ENCODE data around the gene PPFIBP1.
A peak's percentile ranks its signal among the peaks of the same experiment; 100 is the strongest.

The PPFIBP1 gene

DNA sequence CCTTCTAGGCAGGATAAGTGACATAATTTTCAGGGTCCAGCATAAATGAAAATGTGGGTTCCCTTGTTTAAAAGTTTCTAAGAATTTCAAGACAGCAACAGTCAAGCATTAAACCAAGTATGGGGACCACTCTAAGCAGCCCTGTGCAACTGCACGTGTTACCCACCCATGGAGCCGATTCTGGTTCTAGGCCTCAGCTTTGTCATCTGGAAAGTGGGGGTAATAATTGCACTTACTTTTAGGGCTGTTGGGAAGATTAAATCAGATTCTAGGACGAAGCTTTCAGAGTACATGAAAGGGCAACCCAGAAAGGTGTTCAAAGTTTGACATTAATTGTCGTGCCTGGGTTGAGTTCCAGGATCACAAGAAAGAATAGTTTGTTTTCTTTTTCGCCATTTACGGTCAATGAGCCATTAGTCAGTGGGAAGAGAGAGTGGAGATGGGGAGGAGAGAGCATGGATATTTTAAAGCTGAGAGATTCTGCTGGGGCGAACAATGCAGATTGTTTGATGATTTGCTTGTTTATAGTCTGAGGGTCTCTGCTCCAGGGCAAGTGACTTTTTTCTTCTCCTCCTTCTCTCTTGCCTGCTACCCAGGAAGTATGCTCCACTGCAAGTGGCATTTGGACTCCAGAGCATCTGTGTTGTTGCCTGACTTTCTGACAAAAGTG is 10.7 kb upstream of the PPFIBP1 start:
- no peak for DNase-seq

DNA sequence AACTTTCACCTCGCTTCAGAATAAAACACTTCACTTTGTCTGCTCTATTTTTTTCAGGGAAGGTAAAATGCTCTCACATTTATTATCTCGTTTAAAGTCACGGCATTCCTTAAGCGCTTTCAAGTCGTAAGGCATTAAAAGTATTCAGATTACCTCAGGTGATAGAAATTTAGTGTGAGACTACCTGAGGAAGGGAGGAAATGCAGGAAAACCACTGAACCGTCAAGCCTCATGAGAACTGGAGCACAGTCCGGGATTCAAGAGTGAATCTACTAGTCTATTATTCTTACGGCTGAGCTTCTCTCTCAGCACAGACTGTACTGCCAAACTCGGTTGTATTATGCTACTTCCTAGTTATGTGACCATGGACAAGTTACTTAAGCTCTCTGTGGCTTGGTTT is 8.3 kb upstream of the PPFIBP1 start:
- no peak for DNase-seq

DNA sequence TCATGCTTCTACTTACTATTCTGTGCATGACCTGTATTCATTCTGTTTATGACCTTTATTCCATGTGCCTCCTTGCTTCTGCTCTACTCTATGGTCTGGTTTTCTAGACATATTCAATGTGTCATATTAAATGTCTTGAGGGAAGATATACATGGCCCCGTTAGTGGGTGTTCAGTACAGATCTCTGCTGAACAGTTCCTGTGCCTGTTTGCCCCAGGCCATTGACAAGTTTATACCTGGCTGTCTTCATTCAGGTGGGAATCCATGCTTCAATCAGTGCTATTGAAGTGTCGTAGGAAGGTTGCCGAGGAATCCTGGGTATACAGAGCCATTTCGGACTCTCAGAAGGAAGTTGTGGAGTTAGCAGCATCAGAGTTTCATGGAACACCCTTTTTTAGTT is 7.4 kb upstream of the PPFIBP1 start:
- DNase-seq = no peak

DNA sequence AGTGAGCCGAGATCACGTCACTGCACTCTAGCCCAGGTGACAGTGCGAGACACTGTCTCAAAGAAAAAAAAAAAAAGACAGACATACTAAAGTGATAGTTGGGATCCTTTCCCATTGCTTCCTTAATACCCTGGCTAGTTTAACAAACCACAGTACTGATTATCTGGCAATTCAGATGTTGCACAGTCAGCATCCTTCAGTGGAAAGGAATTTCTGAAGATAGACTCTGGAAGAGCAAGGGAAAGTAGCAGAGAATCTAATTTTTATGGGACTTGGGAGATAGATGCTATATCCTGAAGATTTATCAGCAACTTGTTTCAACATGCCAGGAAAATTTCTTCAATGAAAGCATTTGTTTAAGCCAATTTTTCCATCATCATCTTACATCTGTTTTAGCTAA is 6.5 kb upstream of the PPFIBP1 start:
- no peak for DNase-seq

DNA sequence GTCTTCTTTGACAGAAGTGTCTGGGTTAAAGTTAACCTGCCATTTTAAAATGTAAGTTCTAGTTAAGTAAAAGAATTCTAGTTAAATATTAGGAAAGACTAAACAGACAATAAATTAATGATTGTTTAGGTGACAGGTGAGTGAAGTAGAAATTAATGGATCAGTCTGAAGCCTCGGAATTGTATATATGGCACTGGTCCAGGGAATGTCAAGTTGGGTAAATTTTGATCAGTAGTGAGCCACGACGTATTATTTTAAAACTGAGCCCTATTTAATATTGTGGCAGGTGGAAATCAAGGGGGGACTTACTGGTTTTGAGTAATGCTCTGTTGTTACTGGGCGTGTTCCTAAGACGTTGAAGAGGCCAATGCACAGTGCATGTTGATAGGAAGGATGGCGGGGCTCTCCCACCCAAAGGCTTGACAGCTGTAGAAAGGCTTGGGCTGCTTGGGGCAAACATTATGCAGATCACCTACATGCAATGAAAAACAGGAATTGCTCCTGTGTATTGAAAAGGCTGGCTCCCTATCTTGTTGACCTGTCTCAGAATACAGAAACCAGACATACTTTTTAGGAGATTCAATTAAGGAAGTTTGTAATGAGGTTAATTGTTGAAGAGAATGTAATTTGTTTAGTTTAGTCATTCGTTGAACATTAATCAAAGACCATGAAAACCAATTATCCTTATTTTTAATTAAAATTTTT is 5.9 kb upstream of the PPFIBP1 start:
- DNase-seq = no peak

DNA sequence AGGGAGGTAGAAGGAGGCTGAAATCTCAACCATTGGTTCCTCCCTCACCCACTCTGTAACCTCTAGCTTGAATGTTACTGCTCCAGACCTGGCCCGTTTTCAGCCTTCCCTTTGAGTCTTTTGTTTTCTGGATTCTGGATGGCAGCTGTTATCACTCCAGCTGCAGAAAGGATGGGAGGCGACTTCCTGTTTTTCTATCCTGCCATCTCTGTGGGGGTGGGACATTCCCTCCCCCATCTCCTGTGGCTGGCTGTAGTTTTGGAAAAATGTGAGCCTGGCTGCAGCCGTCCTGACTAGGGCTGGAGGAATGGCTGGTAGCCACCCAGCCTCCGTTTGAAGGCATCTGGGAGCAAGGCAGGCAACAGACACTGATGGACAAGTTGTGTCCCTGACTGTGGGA is 2.9 kb upstream of the PPFIBP1 start:
- peak; percentile 71 for DNase-seq

DNA sequence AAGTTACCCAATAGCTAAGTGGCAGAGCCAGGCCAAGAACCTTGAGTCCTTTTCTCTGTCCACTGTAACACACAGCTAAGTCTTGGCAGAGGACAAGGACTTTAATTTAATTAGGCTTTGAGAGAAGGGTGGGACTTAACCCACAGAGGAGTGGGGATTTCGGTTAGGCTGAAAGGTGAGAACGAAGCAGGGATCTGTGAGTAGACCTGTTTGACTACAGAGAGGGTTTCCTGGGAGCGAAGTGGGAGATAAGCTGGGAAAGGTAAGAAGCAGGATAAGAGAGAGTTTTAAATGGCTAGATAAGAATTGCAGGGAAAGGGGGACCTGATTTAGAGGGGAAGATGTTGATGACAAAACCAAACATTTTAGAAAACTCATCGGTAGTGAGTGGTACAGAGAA is 2.0 kb upstream of the PPFIBP1 start:
- no peak for DNase-seq

DNA sequence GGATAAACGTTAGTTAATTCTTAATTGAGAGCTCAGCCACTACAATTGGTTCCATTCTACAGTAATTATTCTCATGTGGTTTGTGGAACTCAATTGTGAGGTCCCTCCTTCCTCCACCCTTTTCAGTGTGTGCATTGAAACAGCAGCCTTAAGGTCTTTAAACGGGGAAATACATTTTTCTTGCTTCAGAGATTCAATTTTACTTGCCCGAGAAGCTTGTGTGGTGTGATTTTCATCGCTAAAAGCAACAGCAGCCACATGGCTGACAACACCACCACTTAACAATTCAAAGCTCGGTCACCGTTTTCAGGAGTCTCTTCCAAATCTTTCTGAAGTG is 733 bp upstream of the PPFIBP1 start:
- DNase-seq = no peak

DNA sequence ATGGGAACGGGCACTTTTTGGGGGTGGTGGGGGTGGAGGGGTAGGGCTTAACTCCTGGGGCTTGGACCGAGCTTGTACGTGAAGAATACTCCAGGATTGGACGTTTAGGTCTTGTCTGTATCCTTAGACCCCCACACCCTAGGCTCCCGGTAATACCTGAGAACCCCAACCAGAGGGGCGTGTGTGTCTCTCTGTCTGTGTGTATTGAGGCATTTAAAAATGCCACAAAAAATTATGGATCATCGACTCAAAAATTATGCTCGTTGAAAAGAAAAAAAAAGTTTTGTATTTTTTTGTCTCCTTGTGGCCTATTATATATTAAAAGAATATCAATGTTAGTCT is 459 bp downstream of the PPFIBP1 start:
- DNase-seq = no peak

DNA sequence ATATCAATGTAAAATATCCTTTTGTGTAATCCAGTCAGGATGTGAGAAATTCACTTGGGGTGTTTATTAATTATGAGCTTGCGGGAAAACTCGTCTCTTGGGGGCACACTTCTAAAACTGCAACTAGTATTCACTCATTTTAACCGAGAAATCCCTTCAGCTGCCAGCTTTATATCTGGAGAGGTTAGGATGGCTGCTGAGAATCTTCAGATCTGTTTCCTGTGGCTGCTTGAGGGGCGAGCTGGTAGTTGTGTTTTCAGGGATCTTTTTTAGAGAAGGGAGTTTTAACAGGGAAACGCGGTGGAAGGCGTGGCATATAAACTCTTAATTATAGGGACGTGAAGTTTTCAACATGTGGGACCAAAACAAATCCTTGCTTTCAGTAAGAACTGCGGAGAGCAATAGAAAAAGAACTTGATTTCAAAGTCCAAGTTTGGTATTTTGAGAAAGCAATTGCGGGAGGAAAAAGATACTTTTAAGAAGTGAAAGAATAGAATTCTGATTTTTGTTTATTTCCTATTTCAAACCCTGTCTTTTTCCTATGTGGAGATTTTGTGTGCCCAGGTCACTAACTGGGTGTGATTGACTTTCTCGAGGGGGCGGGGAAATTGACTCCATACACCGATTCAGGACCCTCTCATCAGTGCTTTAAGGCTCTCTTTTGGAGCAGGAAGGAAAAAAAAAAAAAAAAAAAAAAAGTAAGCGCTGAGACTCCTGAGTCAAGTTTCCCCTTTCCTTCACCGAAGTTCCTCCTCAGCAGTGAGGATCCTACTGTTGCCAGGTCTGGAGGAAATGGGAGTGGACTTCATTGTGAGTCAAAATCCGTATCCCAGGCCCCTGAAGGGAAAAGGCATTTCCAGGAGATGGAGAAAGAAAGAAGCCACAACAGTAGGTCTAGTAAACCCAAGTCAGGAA is 1.1 kb downstream of the PPFIBP1 start:
- peak; percentile 21 for DNase-seq

DNA sequence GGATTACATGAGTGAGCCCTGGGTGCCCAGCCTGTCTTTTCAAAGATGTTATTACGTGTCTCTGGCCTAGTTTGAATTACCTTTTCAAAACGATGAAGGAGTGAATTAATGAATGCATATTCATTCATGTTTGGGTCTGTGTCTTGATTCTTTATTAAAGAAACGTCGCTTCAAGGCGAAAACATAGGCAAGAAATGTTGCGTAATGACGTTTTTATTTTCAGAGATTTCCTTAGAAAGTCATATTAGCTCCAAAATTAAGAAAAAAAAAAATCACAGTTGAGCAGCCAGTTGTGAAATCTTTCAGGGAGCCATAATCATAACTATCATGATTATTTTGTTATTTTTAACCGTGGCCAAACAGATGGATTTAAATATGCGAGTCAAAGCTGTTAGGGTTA is 3.5 kb downstream of the PPFIBP1 start:
- no peak for DNase-seq

DNA sequence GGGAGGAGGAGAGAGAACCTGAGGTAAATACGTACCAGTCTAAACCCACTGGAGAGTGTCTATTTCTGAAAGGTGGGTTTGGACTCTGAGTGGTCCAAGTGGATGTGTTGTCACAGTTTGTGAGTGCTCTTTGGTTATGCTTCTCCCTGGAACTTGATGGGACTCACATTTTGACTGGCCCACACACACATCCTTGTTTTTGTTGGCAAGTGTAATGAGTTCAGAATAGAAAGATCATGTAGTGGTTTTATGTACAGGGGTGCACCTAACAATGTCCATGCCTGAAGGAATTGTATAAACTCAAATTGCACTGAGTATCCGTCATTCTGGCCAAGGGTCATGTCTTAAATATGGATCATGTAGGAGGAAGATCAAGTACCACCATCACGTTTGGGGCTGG is 4.8 kb downstream of the PPFIBP1 start:
- no peak for DNase-seq

DNA sequence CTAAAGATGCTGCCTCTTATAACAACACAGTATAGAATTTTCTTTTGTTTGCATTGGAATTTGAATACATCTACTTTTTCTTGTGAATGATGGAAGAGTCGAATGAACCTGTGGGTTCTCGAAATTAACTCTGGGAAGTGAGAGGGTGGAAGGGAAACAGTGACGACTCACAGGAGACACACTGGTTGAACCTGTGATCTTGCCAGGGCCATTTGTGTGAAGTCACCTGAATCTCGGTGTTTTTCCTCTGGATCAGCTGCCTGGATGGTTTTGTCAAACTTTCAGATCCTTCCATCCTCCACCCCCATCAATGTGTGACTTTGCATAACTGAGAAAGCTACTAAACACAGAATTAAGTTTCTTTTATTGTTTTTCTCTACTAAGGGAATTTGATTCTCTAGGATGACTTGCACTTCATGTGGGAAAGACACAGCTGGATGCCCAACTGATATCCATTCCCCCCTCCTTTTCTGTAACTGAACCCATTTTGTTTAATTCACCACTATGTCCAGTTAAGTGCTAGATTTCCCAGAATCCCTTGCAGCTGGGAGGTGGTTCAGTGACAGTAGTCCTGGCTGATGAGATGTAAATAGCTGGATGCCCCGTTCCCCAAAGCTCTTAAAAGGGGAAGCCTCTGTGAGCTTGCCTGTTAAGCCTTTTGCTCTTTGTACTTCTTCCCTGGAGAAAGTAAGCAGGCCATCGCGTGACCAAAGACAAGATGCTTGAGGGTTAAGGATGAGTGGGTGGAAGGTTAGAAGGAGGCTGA is 6.3 kb downstream of the PPFIBP1 start:
- DNase-seq = no peak

DNA sequence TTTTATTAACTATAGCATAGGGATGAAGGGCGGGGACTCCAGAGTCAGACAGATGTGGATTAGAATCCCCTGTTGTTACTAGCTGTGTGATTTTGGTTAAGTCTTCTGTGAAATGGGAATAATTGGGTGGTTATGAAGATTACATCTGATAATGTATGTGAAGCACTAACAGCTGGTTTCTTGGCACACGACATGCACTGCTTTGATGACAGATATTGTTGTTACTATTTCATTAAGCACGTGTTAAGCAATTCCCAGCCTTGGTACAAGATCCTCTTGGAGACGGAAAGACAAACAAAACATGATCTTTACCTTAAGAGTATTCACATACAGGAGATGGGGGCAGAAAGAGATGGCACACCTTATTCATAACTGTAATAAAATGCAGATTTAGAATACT is 7.9 kb downstream of the PPFIBP1 start:
- DNase-seq = no peak

DNA sequence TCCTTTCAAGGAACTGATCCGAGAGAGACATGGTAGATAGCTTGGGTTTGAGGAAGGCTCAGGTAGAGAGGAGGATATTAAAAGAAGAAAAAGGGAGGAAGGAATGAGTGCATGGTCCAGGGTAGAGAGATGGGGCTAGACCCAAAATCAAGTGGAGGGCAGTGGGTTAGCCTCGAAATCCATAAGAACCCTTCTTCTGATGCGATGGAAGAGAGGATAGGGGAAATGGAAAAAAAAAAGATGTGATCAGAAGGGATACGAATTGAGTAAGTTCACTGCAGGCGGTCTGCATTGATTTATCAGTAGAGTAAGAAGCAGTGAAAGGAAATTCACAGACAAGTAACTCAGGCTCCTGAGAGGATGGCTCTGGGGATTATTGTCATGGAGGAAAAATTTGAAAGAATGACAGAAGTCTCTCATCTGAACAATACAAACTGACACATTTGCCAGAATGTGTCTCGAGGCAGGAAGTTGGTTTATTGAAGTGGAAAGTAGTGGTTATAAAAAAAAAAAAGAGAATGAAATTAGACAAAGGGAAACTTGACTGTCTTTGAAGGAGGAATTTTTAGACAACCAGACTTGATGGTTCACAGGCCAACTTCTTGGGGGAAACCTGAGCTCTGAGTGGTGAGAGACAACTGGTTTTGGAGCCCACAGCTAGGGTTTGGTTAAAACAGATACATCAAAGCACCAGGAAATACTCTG is 10.2 kb downstream of the PPFIBP1 start:
- DNase-seq = no peak

DNA sequence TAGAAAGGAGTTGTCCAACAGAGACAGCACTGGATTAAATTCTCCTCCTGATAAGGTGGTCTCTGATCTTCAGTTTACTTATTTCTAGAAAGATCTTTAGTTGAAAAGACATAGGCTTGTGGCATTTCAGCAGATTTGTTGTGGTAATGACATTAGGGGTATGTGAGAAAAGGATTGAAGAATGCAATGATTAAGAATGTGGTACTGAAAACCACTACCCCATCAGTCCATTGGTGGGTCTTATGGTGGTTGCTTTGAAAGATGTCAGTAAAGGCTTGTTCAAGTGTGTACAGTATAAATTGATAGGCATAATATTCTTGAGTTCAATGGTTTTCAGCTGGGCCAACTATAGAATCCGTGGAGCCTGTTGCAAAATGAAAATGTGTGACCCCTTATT is 10.8 kb downstream of the PPFIBP1 start:
- no peak for DNase-seq

DNA sequence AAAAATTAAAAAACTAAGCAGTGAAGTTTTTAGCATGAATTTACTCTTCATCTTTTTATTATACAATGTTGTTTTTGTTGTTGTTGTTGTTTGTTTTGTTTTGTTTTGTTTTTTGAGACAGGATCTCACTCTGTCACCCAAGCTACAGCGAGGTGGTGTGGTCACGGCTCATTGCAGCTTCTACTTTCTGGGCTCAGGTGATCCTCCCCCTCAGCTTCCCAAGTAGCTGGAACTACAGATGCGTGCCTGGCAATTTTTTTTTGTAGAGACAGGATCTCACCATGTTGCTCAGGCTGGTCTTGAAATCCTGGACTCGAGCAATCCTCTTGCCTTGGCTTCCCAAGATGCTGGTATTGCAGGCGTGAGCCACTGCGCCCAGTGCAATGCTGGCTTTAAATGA is 11.3 kb downstream of the PPFIBP1 start:
- DNase-seq = no peak

DNA sequence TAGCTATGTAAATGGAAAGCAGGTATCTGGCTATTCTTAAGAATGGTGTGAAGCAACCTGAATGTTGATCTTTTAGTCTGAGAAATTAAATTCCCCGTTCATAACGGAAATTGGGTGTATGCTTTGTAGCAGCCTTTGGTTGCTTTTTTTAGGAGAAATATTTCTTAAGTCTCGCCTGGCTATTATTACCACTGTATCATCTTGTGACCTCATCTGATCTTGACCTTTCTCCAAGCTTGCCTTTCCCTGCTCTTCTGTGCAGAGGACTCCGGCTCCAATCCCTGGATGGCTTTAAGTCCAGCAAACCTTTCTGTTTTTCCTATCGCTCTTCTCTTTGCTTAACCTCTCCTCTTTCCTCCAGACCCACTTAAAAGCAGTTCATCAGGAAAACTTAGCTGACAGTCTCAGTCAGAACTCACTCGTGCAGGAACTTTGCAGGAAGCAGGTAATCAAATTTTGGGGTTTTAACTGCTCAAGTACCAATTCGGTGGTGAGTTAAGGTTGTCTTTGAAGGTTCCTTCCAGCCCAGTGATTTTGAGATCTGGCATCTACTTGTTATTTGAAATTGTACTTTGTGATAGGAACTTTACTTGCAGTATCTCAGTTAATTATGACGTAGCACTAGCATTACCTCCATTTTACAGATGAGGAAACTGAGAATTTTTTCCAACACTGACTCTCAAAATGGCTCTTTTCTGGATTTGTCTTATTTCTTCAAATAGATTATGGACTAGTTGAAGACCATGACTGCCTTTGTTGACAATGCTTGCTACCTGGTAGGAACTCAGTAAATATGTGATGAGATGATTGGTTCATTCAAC is 14.1 kb downstream of the PPFIBP1 start:
- DNase-seq = no peak

DNA sequence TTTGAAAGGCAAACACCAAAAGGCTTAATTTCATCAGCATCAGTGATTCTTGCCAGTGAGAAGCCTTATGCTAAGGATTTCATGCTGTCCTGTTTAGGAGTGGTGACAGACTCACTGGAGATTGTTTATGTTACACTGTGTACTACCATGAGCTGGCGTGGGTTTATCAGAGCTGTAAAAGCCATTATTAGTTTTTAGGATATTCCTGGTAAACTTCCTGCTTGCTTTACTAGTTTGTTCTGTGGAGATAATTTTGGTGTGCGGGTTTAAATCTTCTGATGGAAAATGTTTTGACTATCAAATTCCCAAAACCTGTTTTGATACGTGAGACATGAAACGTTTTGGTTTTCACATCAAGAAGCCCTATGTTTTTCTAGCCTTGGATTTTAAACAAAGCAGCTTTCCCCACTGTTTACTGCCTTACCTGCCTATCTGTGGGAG is 15.2 kb downstream of the PPFIBP1 start:
- no peak for DNase-seq

DNA sequence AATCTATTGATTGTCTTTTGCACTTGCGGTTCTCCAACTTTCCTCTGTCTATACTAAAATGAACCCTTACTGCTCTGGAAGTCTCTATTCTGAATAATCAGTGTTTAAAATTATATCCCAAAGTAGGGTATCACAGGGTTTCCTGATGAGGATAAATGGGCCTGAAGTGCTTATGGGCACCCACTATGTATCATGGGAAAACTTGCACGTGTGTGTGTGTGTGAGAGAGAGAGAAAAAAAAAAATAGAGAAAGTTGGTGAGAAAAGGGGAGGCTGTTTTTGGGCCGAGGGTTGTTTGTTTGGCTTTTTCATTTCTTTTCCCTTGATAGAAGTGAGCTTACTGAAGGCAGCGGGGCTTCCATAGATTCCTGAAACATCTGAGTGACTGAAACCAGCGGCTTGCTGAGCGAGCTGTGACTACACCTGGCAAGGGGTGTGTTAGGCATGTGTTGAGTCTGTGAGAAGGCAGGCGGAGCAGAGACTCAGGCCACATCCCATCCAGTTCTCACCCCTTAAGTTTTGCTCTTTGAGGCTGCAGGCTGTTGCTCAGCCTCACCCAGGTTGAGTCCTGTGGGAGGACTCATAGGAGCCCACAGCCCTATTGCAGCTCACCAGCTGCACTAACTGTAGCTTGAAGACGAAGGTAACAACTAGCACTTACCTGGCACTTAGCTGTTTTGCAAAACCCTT is 17.2 kb downstream of the PPFIBP1 start:
- no peak for DNase-seq

DNA sequence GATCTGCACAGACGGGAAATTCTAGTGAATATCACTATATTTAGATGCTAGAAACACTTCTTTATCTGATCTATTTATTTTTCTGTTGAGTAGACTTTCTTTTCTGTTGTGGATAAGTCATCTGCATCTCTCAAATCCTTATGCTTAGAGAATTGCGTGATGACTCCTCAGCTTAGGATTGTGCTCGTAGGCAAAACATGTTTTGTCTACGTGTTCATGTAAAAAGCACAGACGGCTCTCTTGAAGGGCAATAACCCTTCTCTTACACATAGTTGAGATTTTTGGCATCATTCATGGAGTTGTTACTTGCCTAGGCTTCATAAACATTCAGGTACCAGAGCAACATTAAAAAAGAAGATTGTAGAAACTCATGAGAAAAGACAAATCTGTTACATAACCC is 18.6 kb downstream of the PPFIBP1 start:
- no peak for DNase-seq
